H1 (cell line): ENCODE measurements around the gene PEX13. TPM values are rescaled to one million over a fixed set of nuclear protein-coding genes. Genes with fewer than 3 reads are reported as not detected.
"Not testable (repeated sequence)": the region's sequence is repeated elsewhere in the genome, so short reads cannot be mapped to it uniquely, and the experiment has no call there.

ENCODE experiments used
- CTCF ChIA-PET: fragments of 300-600 bp; sonication (Branson Sonifier 250); formaldehyde crosslinking; loops from one replicate; lab custom pipeline; 2021; ENCODE audit not compliant: partially characterized antibody; lab: Charles Lee
- POLR2A ChIA-PET: fragments of 300-600 bp; sonication (Branson Sonifier 250); formaldehyde crosslinking; loops from one replicate; lab custom pipeline; 2021; ENCODE audit warnings: inconsistent platforms; ENCODE audit not compliant: partially characterized antibody; lab: Charles Lee
- DNase-seq, 2 experiments: peaks; one replicate each; pipeline versions ENCODE4 v3.0.0 to v3.0.0-alpha.2; 2010 to 2022; ENCODE audit warnings: low spot score in 2 of 2, low read depth in 1 of 2, mixed read lengths in 1 of 2
- FAIRE-seq: peaks from 2 replicates; lab custom pipeline; 2011; peaks lifted over from hg19 to GRCh38; lab: Jason Lieb, UNC
- H2AFZ ChIP-seq: 2 replicates; pipeline ENCODE4 v1.8.1; 2012; ENCODE audit warnings: low read length, inconsistent platforms
- H2AK5ac ChIP-seq: 2 replicates; pipeline ENCODE4 v1.6.1; 2013; ENCODE audit warnings: low read depth, low read length
- H2BK120ac ChIP-seq: replicated peaks from 2 replicates; pipeline ENCODE3; 2013; ENCODE audit warnings: low read depth, low read length, inconsistent platforms
- H2BK12ac ChIP-seq: 2 replicates; pipeline ENCODE4 v1.6.1; 2013; ENCODE audit warnings: low read depth, low read length
- H2BK15ac ChIP-seq: 2 replicates; pipeline ENCODE4 v1.6.1; 2013; ENCODE audit warnings: low read length
- H2BK20ac ChIP-seq: 2 replicates; pipeline ENCODE4 v1.6.1; 2013; ENCODE audit warnings: low read length
- H2BK5ac ChIP-seq: 2 replicates; pipeline ENCODE4 v1.6.1; 2013; ENCODE audit warnings: low read depth, low read length
- H3K14ac ChIP-seq: 2 replicates; pipeline ENCODE4 v1.6.1; 2013; ENCODE audit warnings: inconsistent platforms; ENCODE audit not compliant: insufficient read length
- H3K18ac ChIP-seq: 2 replicates; pipeline ENCODE4 v1.6.1; 2013; ENCODE audit warnings: low read length; ENCODE audit errors: extremely low read depth
- H3K23ac ChIP-seq: 2 replicates; pipeline ENCODE4 v1.6.1; 2013; ENCODE audit warnings: inconsistent platforms; ENCODE audit not compliant: insufficient read length
- H3K23me2 ChIP-seq: 2 replicates; pipeline ENCODE4 v1.6.1; 2013; ENCODE audit warnings: low read depth, low read length
- H3K27ac ChIP-seq: 2 replicates; pipeline ENCODE4 v1.6.1; 2011; ENCODE audit warnings: low read depth, low read length, inconsistent platforms
- H3K27me3 ChIP-seq, 4 experiments: replicated peaks in 1 of 4; 1 replicate in 1 of 4; 2 replicates in 3 of 4; pipeline versions ENCODE4 v1.6.1 to v1.8.1; 2011 to 2013; ENCODE audit warnings: low read length in 3 of 4, mild to moderate bottlenecking in 3 of 4, inconsistent platforms in 2 of 4, mixed read lengths in 2 of 4, moderate library complexity in 1 of 4; ENCODE audit not compliant: control insufficient read depth in 3 of 4, insufficient read depth in 3 of 4; ENCODE audit errors: extremely low read depth in 1 of 4
- H3K36me3 ChIP-seq, 4 experiments: 2 replicates each; pipeline versions ENCODE4 v1.6.1 to v1.8.1; 2011 to 2013; ENCODE audit warnings: mild to moderate bottlenecking in 4 of 4, low read length in 3 of 4, moderate library complexity in 2 of 4, control low read depth in 1 of 4, inconsistent platforms in 1 of 4; ENCODE audit not compliant: insufficient read depth in 4 of 4, control insufficient read depth in 2 of 4
- H3K4ac ChIP-seq: replicated peaks from 2 replicates; pipeline ENCODE3; 2013; ENCODE audit warnings: low read length, low read depth, mixed read lengths, inconsistent platforms; ENCODE audit not compliant: insufficient read length
- H3K4me1 ChIP-seq, 4 experiments: replicated peaks in 1 of 4; 1 replicate in 1 of 4; 2 replicates in 3 of 4; pipeline versions ENCODE4 v1.6.1 to v1.8.1; 2011 to 2013; ENCODE audit warnings: low read length in 3 of 4, inconsistent platforms in 2 of 4, mixed read lengths in 1 of 4; ENCODE audit not compliant: insufficient read depth in 4 of 4, control insufficient read depth in 3 of 4
- H3K4me2 ChIP-seq, 2 experiments: 2 replicates each; pipeline versions ENCODE4 v1.6.1 to v1.8.1; 2011 to 2013; ENCODE audit warnings: low read depth in 2 of 2, low read length in 2 of 2, control low read depth in 1 of 2, inconsistent platforms in 1 of 2, mild to moderate bottlenecking in 1 of 2; ENCODE audit not compliant: insufficient read depth in 1 of 2
- H3K4me3 ChIP-seq, 4 experiments: fragments of 200-600, 300-600 bp in 1 of 4; sonication (generic), shearing (Covaris generic), sonication (Bioruptor Twin) in 1 of 4; 2 replicates each; pipeline versions ENCODE4 v1.5.1 to v1.8.1; 2011 to 2016; ENCODE audit warnings: low read length in 4 of 4, low read depth in 3 of 4, control low read depth in 2 of 4, inconsistent platforms in 2 of 4, mild to moderate bottlenecking in 2 of 4, mixed read lengths in 1 of 4, moderate library complexity in 1 of 4; ENCODE audit not compliant: insufficient read depth in 2 of 4; ENCODE audit errors: extremely low read depth in 1 of 4
- H3K56ac ChIP-seq: replicated peaks from 2 replicates; pipeline ENCODE3; 2013; ENCODE audit warnings: low read depth, mild to moderate bottlenecking, mixed read lengths, low read length, inconsistent platforms; ENCODE audit not compliant: insufficient read length
- H3K79me1 ChIP-seq: 2 replicates; pipeline ENCODE4 v1.6.1; 2013; ENCODE audit warnings: low read depth, low read length, control low read depth
- H3K79me2 ChIP-seq, 2 experiments: 2 replicates each; pipeline versions ENCODE4 v1.6.1 to v1.8.1; 2012 to 2013; ENCODE audit warnings: low read length in 2 of 2, mild to moderate bottlenecking in 2 of 2, inconsistent platforms in 1 of 2; ENCODE audit not compliant: insufficient read depth in 2 of 2, control insufficient read depth in 1 of 2
- H3K9ac ChIP-seq, 4 experiments: replicated peaks in 1 of 4; 1 replicate in 1 of 4; 2 replicates in 3 of 4; pipeline versions ENCODE4 v1.6.1 to v1.8.1; 2011 to 2013; ENCODE audit warnings: low read depth in 3 of 4, low read length in 3 of 4, control low read depth in 2 of 4, mild to moderate bottlenecking in 2 of 4, moderate library complexity in 2 of 4, inconsistent platforms in 1 of 4; ENCODE audit errors: extremely low read depth in 1 of 4
- H3K9me3 ChIP-seq, 2 experiments: 2 replicates each; pipeline versions ENCODE4 v1.6.1 to v1.8.1; 2012 to 2013; ENCODE audit warnings: mild to moderate bottlenecking in 2 of 2, moderate library complexity in 2 of 2, control low read depth in 1 of 2, inconsistent platforms in 1 of 2, low read depth in 1 of 2, low read length in 1 of 2, mixed read lengths in 1 of 2; ENCODE audit not compliant: insufficient read depth in 2 of 2
- H4K20me1 ChIP-seq, 2 experiments: replicated peaks in 1 of 2; 2 replicates each; pipeline versions ENCODE3 to v1.8.1; 2011 to 2013; ENCODE audit warnings: inconsistent platforms in 2 of 2, low read length in 2 of 2, mild to moderate bottlenecking in 1 of 2; ENCODE audit not compliant: insufficient read depth in 2 of 2, control insufficient read depth in 1 of 2
- H4K5ac ChIP-seq: 2 replicates; pipeline ENCODE4 v1.6.1; 2013; ENCODE audit warnings: low read length, low read depth, mixed read lengths, inconsistent platforms; ENCODE audit not compliant: insufficient read length
- H4K8ac ChIP-seq: 2 replicates; pipeline ENCODE4 v1.8.0; 2013; ENCODE audit warnings: mild to moderate bottlenecking, moderate library complexity, low read length, inconsistent platforms; ENCODE audit not compliant: insufficient read depth; ENCODE audit errors: extremely low read depth
- H4K91ac ChIP-seq: replicated peaks from 2 replicates; pipeline ENCODE3; 2013; ENCODE audit warnings: low read length, mixed read lengths, inconsistent platforms; ENCODE audit not compliant: insufficient read length
- WGBS, 2 experiments: shearing (Covaris generic) in 1 of 2; methylation state at CpG; one replicate each; pipeline versions ENCODE4 v1.1.6 to v1.1.7; 2013 to 2015; ENCODE audit warnings: low lambda C conversion rate in 2 of 2, mixed read lengths in 2 of 2, inconsistent platforms in 1 of 2, low coverage in 1 of 2, missing lambda C conversion rate in 1 of 2; ENCODE audit not compliant: insufficient replicate concordance in 2 of 2, insufficient coverage in 1 of 2, insufficient read length in 1 of 2; ENCODE audit errors: extremely low coverage in 1 of 2, missing lambda C conversion rate in 1 of 2; 5-methylcytosine and 5-hydroxymethylcytosine counted together
- polyA plus RNA-seq, 7 experiments: library from polyadenylated mRNA; depleted of rRNA in 3 of 7; stranded (reverse) in 5 of 7; unstranded in 2 of 7; fragments of >200 nt in 5 of 7; fragments of 200-250 nt in 2 of 7; gene quantifications; 1 replicate in 5 of 7; 2 replicates in 1 of 7; 4 replicates in 1 of 7; pipeline versions ENCODE4 v1.2.1 to v1.2.3, GENCODE V29; 2011 to 2013; ENCODE audit warnings: missing spikeins in 2 of 7, mixed read lengths in 2 of 7
- total RNA-seq: library from RNA; stranded (reverse); fragmentation: NEBNext Ultra II Directional; extraction: Animal tissue kit (Norgen Biotek cat#: 25700); gene quantifications from 2 replicates; pipeline ENCODE4 v1.2.1, GENCODE V29; 2021

Gene PEX13
- total and polyA plus RNA-seq, 2 of the 8 experiments (the other 6 are each of a cell fraction or from before 2014, with no cell fraction given) = 16.8 to 22.3 TPM

DNA sequence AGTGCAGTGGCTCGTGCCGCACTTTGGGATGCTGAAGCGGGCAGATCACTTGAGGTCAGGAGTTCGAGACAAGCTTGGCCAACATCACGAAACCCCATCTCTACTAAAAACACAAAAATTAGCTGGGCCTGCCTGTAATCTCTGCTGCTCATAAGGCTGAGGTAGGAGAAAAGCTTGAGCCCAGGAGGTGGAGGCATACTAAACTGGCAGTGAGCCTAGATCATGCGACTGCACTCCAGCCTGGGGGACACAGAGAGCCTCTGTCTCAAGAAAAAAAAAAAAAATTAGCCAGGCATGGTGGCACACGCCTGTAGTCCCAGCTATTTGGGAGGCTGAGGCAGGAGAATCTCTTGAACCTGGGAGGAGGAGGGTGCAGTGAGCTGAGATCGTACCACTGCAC lies 29.9 kb upstream of the PEX13 start:
- not testable (repeated sequence) for H3K4ac ChIP-seq
- CTCF ChIA-PET = interaction anchor here (0.6 to 1.7 kb wide), 5 partner anchors 11 to 244 kb away, joined by 3 to 12 read pairs (median 3); no protein-coding TSS in a partner anchor

More for the DNA sequence above, 29.9 kb upstream of the PEX13 start:
- H3K4me2 ChIP-seq, POLR2A ChIA-PET, H3K9ac ChIP-seq, H3K27ac ChIP-seq, H2BK15ac ChIP-seq, H3K56ac ChIP-seq, DNase-seq, FAIRE-seq, H2BK20ac ChIP-seq, H3K4me1 ChIP-seq, H3K79me1 ChIP-seq, H4K5ac ChIP-seq, H3K23ac ChIP-seq, H2BK12ac ChIP-seq, H3K79me2 ChIP-seq, H3K18ac ChIP-seq, H4K8ac ChIP-seq, H2BK5ac ChIP-seq, H4K20me1 ChIP-seq, H3K27me3 ChIP-seq, H2AFZ ChIP-seq, H2BK120ac ChIP-seq, H3K36me3 ChIP-seq, H3K4me3 ChIP-seq, H3K14ac ChIP-seq, H4K91ac ChIP-seq, H2AK5ac ChIP-seq, H3K23me2 ChIP-seq: not testable (repeated sequence)
- peaks cover 7 to 10% of the 10 kb centered on the region in 2 experiments for H3K9me3 ChIP-seq
- WGBS, 2 experiments = 88% methylated on average over 7 of the region's 8 CpGs; no CpG with 5 or more reads in 1 of the 2 experiments
